Activated T-cell treated with anti-CD3 and anti-CD28 coated beads for 24 hours (primary cell): ENCODE results near the gene MT2A.
"Not testable (repeated sequence)": the region's sequence is repeated elsewhere in the genome, so short reads cannot be mapped to it uniquely, and the experiment has no call there.

Experiments
- DNase-seq: peaks from one replicate; pipeline ENCODE4 v3.0.0-alpha.2; 2020; ENCODE audit warnings: low read depth

The MT2A gene

GRCh38 chr16:56608043-56608875 is at the start of gene MT2A:
TSS of gene MT2A (plus strand) at chr16:56608584. CDS start at chr16:56608656, 72 bp downstream.
- peak; percentile 88 for DNase-seq

GRCh38 chr16:56559109-56559508 is 49.3 kb upstream of the MT2A start:
- no peak for DNase-seq

- no peak for DNase-seq
Measured at GRCh38 chr16:56560447-56560846, 47.9 kb upstream of the MT2A start.

DNA sequence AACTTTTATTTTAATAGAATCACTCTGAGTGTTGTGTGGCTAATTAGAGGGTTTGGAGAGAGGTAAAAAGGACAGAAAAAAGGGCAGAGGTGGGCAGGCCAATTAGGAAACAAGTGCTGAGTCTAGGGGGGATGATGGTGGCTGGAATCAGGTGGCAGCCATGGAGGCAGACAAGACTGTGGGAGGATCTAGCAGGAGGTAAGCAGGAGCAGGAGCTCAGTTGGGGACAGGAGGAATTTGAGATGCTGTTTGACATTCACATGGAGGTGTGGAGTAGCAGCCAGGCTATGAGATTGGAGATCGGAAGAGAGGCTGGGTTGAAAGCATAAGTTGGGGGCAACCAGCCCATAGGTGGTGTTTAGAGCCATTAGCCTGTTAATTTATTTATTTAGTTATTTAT is 47.3 kb upstream of the MT2A start:
- no peak for DNase-seq

DNA sequence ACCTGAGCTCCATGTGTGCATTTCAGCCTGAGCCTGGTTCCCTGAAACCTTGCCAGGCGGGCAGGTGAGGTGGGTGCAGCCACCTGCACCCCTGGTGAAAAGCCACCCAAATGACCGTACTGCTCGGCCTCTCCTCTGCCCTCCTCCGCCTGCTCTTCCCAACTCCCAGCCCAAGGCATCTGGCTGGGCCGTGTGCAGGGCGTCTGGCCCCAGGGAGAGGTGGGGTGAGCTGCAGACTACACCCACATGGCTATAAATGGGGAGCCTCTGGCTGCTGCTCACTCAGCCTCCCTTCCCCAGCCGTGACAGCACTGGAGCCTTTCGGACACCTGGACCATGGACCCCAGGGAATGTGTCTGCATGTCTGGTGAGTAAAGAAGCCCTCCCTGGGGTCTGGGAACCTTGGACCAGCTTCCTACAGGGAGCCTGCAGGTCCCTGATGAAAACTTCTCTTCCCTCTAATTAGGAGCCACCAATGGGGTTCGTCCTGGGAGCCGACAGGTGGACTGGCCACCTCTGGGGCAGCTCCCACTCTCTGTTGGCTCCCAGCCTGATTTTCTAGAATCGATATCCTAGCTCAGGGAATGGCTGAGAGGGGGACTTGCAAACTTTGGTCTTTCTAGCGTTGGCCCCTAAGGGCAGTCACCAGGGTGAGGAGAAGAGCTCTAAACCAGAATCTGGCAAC is 43.4 kb upstream of the MT2A start, which contains the start of gene MT4:
Gene MT4 (plus strand): TSS at position 281 of the 685 bp plus-strand sequence. CDS start 56 bp downstream, at position 337.
- DNase-seq, result no peak

GRCh38 chr16:56569971-56570370 is 38.4 kb upstream of the MT2A start:
- DNase-seq, result no peak

- DNase-seq, result no peak
Measured at GRCh38 chr16:56571525-56571924, 36.9 kb upstream of the MT2A start.

DNA sequence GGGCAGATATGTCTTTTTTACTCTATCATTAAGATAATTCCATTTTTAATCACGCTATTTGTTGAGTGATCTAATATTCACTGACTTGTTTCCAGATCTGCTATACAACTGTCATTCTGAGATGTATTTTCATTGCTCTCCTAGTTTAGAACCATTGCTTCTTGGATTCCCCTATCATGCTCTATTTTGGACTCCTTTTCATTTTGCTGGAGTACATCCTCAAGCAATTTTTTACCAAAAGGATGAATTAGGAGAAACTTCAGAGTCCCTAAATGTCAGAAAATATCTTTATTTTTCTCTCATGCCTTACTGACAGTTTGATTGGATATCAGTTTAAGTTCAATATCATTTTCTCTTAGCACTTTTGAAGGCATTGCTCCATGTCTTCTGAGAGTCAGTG is 33.8 kb upstream of the MT2A start:
- no peak for DNase-seq

DNA sequence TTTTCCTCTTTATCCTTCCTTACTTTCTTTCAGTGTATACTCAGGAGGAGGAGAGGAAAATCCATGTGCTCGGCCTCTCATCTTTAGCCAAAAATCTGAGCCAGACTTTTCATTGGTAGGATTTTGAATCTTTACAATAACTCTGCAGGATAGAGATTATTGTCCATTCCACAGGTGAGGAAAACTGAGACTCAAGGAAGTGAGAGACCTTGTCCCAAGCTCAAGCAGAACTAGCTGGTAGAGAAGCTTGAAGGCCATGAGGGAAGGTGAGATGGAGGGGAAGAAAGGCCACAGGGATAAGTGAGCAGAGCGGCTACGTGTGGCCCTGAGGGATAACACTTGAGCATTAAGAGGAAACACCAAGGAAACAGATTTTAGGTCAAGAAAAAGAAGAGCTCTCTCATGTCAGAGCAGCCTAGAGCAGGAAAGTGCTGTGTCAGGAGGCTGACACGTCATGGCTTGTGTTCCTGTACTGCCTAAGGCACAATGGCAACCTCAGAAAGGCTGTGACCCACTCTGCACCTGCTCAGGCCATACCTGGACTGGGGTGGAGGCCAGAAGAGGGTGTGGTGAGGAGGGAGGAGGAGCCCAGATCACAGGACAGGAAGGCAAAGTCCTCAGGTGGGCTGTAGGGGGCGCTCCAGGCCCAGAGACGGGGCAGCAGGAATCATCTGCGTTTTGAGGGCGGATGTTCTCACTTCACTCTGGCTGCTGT is 31.6 kb upstream of the MT2A start:
- peak; percentile 81 for DNase-seq

DNA sequence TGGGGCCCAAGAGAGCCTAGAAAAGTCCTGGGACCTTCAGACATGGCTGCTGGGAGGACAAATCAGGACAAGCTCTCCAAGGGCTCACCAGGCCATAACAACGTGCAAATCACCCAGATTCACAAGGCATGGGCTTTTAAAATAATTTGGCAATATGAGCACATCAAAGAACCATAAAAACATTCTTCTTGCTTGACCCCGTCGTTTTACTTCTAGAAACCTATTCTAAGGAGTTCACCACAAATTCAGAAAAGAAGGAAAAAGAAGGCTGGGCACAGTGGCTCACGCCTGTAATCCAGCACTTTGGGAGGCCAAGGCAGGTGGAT is 31.1 kb upstream of the MT2A start:
- no peak for DNase-seq

- no peak for DNase-seq
Measured at GRCh38 chr16:56580391-56581048, 27.9 kb upstream of the MT2A start.

DNA sequence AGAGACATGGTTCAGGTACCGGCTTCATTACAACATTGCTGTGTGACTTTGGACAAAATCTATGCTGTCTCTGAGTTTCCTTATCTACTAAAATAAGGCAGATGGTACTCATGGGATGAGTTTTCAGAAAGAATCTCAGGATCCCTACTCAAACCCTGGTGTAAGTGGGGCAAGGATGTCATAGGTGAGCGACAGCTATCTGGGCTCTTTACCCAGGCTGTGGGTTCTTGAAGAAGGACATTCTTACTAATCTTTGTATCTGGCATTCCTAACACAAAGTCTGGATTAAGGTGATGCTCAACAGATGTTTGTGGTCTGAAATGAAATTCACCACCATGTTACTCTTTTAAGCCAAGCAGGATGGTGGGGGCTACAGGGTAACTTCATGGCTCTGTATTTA is 25.5 kb upstream of the MT2A start:
- DNase-seq, result not testable (repeated sequence)

DNA sequence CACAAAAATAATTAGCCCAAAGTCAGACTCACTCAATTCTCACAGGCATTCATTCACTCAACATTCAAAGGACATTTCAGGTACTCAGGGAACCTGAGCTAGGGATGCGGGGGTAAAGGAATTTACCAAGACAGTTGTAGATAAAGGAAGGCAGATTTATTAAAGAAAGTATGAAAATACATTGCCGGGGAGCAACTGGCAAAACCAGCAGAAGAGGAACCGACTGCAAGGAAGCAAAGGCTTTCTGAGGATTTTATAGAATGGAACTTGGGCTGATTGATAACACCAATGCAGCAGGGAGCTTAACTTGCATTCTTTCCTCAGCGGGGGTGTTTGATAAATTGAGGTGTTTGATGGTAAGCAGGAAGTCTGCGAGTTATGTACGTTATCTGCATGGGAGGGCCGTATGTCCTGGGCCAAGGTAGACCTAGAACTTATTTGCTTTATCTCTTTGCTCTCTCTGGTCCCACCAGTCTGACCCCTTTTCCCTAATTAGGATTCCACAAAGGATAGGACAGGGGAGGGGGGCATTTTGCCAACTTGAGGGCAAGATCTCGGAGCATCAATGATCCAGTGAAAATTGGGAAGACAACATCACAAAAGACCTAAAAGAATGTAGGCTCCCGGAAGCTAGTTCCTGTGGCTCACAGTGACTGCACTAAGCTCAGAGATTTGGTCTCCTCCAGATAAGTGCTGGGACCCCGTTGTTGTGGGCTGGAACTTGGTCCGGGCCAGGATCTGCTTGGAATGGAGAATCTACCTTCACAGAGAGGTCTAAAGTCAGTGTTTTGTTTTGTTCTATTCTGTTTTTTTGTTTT is 24.8 kb upstream of the MT2A start:
- DNase-seq, result no peak

DNA sequence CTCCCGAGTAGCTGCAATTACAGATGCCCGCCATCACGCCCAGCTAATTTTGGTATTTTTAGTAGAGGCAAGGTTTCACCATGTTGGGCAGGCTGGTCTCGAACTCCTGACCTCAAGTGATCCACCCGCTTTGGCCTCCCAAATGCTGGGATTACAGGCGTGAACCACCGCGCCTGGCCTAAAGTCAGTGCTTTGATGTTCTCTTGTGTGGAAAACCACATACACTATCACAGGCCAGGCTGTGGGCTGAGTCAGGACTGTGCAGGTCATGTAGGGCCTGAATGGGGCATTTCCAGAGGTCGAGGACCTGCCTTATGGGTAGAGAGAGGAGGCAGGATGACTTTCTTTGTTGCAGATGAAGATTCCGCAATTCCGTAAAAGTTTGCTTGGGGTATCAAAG is 24.1 kb upstream of the MT2A start:
- no peak for DNase-seq

DNA sequence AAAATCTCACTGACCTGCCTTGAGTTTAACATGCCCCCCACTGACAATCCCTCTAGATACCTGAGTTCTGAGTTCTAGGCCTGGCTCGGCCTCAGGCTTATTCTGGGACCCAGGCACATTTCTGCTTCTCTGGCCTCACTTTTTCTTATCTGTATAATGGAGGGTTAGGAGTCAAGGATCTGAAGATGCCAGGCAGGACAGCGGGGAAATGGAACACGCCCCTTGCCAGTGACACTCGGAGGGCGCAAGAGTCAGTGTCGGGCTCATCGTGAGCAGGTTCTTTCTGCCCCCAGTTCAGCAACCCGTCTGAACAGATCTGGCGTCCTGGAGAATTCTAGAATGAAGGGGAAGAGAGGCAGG is 19.6 kb upstream of the MT2A start:
- DNase-seq, result no peak

DNA sequence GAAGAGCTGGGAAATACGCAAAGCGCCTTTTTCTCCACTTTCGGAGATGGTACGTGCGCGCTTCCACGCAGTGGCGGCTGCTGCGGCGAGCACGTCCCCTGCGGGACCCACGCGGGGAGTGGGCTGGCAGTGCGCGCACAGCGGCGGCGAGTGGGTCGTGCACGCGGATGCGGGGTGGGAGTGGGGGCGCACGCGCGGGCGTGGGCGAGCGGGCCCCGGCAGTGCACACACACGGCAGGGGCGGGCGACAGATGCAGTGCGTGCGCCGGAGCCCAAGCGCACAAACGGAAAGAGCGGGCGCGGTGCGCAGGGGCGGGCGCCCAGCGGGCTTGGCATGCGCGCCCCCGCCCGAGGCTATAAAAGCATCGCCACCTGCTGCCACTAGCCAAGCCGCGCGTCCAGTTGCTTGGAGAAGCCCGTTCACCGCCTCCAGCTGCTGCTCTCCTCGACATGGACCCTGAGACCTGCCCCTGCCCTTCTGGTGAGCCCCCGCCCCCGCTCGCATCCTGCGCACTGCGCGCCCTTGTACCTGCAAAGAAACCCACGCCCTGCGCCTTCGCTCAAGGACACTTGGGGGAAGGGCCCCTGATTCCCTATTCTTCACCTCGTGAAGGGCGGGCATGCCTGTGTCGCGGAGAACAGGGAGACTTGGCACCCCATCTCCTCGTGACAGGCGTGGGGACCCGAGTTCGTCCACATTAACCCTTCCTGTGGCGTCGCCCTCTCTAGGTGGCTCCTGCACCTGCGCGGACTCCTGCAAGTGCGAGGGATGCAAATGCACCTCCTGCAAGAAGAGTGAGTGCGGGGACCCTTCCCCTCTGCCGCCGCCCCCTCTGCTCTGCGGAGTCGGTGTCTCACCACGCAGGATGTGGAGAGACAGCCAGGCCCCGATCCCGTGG is 19.0 kb upstream of the MT2A start, which contains the start of gene MT3:
Gene MT3 (plus strand): TSS at position 388 of the 899 bp plus-strand sequence. CDS start 63 bp downstream, at position 451.
- no peak for DNase-seq

GRCh38 chr16:56591377-56592060 is 16.9 kb upstream of the MT2A start:
- DNase-seq, result no peak

DNA sequence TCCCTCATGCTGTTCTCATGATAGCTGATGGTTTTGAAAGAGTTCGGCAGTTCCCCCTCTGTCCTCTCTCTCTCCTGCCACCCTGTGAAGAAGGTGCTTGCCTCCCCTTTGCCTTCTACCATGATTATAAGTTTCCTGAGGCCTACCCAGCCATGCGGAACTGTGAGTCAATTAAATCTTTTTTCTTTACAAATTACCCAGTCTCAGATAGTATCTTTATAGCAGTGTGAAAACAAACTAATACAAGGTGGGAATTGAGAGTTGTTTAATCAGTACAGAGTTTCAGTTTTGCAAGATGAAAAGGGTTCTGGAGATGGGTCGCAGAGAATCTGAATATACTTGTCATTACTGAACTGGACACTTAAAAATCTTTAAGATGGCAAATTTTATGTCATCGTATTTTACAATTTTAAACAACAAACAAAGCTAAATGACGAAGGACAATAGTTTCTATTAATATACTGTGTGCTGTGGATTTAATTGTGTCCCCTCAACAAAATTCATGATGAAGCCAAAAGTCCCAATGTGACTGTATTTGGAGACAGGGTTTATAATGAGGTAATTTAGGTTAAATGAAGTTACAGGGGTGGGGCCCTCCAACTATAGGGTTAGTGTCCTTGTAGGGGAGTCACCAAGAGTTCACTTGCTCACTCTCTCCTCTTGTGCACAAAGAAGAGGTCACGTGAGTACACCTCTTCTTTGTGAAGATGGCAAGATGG is 14.7 kb upstream of the MT2A start:
- DNase-seq, result no peak

DNA sequence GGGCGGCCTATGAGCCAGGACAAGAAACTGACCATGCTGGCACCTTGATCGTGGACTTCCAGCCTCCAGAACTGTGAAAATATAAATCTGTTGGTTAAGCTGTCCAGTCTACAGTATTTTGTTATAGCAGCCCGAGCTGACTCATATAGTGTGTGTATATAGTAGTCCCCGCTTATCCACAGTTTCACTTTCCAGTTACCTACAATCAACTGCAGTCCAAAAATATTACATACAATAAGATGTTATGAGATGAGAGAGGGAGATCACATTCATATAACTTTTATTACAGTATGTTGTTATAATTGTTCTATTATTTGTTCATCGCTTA is 14.1 kb upstream of the MT2A start:
- DNase-seq, result no peak
